ENCODE results near the gene ZNF670. TPM values are rescaled to one million over a fixed set of nuclear protein-coding genes. Genes with fewer than 3 reads are reported as not detected.

The ZNF670 gene
- total and polyA plus RNA-seq, 9 of the 15 experiments (the other 6 are each of a cell fraction or from before 2014, with no cell fraction given), result 7.1 to 23.4 (median 11.8) TPM

DNA sequence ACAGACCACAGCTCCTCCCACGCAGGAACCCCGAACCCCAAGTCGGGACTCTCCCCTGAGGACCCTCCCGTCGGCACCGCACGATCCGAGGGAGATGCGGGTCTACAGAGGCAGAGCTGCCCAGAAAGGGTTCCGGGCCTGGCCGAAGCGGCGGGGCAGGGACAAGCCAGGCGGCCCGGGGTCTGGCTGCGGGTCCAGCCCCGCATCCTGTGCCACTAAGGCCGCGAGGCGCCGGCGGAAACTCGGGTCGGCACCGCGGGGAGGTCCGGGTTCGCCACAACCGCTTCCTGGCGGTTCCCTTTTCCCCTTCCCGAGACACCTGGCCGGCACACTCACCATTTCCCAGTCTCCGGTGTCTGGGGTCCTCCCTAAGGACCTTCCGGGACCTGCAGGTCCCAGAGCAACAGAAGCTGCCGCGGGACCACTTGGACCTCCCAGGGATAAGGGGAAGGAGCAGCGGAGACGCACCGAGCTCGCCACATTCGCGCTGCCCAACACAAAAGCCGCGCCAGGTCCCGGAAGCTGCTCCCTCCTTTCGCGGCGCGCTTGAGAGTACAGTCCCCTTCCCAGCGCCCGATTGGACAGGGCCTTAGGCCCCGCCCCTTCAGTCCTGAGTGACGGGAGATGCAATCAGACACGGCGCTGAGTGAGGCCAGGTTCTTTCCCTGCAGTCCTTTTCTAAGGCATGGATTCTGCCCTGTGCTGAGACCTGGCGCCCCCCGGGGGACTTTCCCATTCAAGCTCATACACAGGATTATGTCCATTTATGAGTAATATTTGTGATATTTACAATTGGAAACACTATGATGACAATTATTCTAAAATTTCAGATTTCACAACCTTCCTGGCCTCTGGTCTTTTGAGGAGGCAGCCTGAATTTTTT, at the start of gene ZNF670 (continued):
- TF ChIP-seq, protein P1, sequence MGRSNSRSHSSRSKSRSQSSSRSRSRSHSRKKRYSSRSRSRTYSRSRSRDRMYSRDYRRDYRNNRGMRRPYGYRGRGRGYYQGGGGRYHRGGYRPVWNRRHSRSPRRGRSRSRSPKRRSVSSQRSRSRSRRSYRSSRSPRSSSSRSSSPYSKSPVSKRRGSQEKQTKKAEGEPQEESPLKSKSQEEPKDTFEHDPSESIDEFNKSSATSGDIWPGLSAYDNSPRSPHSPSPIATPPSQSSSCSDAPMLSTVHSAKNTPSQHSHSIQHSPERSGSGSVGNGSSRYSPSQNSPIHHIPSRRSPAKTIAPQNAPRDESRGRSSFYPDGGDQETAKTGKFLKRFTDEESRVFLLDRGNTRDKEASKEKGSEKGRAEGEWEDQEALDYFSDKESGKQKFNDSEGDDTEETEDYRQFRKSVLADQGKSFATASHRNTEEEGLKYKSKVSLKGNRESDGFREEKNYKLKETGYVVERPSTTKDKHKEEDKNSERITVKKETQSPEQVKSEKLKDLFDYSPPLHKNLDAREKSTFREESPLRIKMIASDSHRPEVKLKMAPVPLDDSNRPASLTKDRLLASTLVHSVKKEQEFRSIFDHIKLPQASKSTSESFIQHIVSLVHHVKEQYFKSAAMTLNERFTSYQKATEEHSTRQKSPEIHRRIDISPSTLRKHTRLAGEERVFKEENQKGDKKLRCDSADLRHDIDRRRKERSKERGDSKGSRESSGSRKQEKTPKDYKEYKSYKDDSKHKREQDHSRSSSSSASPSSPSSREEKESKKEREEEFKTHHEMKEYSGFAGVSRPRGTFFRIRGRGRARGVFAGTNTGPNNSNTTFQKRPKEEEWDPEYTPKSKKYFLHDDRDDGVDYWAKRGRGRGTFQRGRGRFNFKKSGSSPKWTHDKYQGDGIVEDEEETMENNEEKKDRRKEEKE (IDR thresholded peaks at IDR 0.05; ENCODE audit: borderline replicate concordance in 1 of 2, control insufficient read depth in 1 of 2, low read depth in 2 of 2, low read length in 1 of 2), result 0 out of 4 replicates have a peak, but pooled peaks of 1 of the 2 experiments have one; percentile 22
- TF ChIP-seq, protein P2, sequence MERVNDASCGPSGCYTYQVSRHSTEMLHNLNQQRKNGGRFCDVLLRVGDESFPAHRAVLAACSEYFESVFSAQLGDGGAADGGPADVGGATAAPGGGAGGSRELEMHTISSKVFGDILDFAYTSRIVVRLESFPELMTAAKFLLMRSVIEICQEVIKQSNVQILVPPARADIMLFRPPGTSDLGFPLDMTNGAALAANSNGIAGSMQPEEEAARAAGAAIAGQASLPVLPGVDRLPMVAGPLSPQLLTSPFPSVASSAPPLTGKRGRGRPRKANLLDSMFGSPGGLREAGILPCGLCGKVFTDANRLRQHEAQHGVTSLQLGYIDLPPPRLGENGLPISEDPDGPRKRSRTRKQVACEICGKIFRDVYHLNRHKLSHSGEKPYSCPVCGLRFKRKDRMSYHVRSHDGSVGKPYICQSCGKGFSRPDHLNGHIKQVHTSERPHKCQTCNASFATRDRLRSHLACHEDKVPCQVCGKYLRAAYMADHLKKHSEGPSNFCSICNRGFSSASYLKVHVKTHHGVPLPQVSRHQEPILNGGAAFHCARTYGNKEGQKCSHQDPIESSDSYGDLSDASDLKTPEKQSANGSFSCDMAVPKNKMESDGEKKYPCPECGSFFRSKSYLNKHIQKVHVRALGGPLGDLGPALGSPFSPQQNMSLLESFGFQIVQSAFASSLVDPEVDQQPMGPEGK (CRISPR knock-in tag; IDR thresholded peaks at IDR 0.05; ENCODE audit: borderline replicate concordance), result no peak
- TF ChIP-seq STAT5A (IDR thresholded peaks at IDR 0.05; ENCODE audit: borderline replicate concordance, low read length) (no peak), PTRF (tag; IDR thresholded peaks at IDR 0.05) (no peak), GATA2 (CRISPR knock-in tag; IDR thresholded peaks at IDR 0.05) (peak; percentile 90), NONO (IDR thresholded peaks at IDR 0.05; ENCODE audit: low read depth in 2 of 2, low read length in 1 of 2) (no peak), HDAC6 (IDR thresholded peaks at IDR 0.05; ENCODE audit: low read depth, low read length) (no peak), E2F3 (CRISPR knock-in tag; IDR thresholded peaks at IDR 0.05) (0 out of 2 replicates have a peak, but pooled peaks have one; percentile 48), RHOXF2B (CRISPR knock-in tag; conservative IDR thresholded peaks at IDR 0.05) (no peak), SUPT5H (IDR thresholded peaks at IDR 0.05) (peak; percentile 97)
- TF ChIP-seq, protein P3, sequence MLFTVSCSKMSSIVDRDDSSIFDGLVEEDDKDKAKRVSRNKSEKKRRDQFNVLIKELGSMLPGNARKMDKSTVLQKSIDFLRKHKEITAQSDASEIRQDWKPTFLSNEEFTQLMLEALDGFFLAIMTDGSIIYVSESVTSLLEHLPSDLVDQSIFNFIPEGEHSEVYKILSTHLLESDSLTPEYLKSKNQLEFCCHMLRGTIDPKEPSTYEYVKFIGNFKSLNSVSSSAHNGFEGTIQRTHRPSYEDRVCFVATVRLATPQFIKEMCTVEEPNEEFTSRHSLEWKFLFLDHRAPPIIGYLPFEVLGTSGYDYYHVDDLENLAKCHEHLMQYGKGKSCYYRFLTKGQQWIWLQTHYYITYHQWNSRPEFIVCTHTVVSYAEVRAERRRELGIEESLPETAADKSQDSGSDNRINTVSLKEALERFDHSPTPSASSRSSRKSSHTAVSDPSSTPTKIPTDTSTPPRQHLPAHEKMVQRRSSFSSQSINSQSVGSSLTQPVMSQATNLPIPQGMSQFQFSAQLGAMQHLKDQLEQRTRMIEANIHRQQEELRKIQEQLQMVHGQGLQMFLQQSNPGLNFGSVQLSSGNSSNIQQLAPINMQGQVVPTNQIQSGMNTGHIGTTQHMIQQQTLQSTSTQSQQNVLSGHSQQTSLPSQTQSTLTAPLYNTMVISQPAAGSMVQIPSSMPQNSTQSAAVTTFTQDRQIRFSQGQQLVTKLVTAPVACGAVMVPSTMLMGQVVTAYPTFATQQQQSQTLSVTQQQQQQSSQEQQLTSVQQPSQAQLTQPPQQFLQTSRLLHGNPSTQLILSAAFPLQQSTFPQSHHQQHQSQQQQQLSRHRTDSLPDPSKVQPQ (CRISPR knock-in tag; IDR thresholded peaks at IDR 0.05; ENCODE audit: borderline replicate concordance), result no peak
- TF ChIP-seq, protein P4, sequence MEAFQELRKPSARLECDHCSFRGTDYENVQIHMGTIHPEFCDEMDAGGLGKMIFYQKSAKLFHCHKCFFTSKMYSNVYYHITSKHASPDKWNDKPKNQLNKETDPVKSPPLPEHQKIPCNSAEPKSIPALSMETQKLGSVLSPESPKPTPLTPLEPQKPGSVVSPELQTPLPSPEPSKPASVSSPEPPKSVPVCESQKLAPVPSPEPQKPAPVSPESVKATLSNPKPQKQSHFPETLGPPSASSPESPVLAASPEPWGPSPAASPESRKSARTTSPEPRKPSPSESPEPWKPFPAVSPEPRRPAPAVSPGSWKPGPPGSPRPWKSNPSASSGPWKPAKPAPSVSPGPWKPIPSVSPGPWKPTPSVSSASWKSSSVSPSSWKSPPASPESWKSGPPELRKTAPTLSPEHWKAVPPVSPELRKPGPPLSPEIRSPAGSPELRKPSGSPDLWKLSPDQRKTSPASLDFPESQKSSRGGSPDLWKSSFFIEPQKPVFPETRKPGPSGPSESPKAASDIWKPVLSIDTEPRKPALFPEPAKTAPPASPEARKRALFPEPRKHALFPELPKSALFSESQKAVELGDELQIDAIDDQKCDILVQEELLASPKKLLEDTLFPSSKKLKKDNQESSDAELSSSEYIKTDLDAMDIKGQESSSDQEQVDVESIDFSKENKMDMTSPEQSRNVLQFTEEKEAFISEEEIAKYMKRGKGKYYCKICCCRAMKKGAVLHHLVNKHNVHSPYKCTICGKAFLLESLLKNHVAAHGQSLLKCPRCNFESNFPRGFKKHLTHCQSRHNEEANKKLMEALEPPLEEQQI (IDR thresholded peaks at IDR 0.05), result peak; percentile 78
- TF ChIP-seq, protein P5, sequence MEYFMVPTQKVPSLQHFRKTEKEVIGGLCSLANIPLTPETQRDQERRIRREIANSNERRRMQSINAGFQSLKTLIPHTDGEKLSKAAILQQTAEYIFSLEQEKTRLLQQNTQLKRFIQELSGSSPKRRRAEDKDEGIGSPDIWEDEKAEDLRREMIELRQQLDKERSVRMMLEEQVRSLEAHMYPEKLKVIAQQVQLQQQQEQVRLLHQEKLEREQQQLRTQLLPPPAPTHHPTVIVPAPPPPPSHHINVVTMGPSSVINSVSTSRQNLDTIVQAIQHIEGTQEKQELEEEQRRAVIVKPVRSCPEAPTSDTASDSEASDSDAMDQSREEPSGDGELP (CRISPR knock-in tag; IDR thresholded peaks at IDR 0.05; ENCODE audit: borderline replicate concordance), result peak; percentile 74; the same call in 1 of the 2 replicates

Data from K562 (cell line).